ENCODE results near the gene SUSD6.

The SUSD6 gene

GRCh38 chr14:69651664-69652063, 40.3 kb downstream of the SUSD6 start:
- DNase-seq = no peak

- no peak for DNase-seq
Observed at GRCh38 chr14:69652942-69653684, 41.7 kb downstream of the SUSD6 start.

GRCh38 chr14:69654116-69654515, 42.7 kb downstream of the SUSD6 start:
- DNase-seq = no peak

GRCh38 chr14:69657950-69658355, 46.6 kb downstream of the SUSD6 start:
- DNase-seq = no peak

GRCh38 chr14:69658664-69659261, 47.4 kb downstream of the SUSD6 start:
- DNase-seq = no peak

- no peak for DNase-seq
Observed at GRCh38 chr14:69660344-69661193, 49.2 kb downstream of the SUSD6 start.

GRCh38 chr14:69661194-69661537, 49.8 kb downstream of the SUSD6 start:
- no peak for DNase-seq

- no peak for DNase-seq
Observed at GRCh38 chr14:69662636-69663299, 51.4 kb downstream of the SUSD6 start.

GRCh38 chr14:69663300-69663643, 51.9 kb downstream of the SUSD6 start:
- no peak for DNase-seq

GRCh38 chr14:69664265-69664664, 52.9 kb downstream of the SUSD6 start:
- no peak for DNase-seq

- no peak for DNase-seq
Observed at GRCh38 chr14:69664865-69665526, 53.6 kb downstream of the SUSD6 start.

- no peak for DNase-seq
Observed at GRCh38 chr14:69665631-69666030, 54.2 kb downstream of the SUSD6 start.

- DNase-seq = no peak
Observed at GRCh38 chr14:69666112-69666511, 54.7 kb downstream of the SUSD6 start.

- DNase-seq = no peak
Observed at GRCh38 chr14:69666690-69667211, 55.4 kb downstream of the SUSD6 start.

GRCh38 chr14:69667938-69668335, 56.5 kb downstream of the SUSD6 start:
- no peak for DNase-seq

GRCh38 chr14:69669375-69669774, 58.0 kb downstream of the SUSD6 start:
- DNase-seq = no peak

GRCh38 chr14:69670093-69670492, 58.7 kb downstream of the SUSD6 start:
- DNase-seq = no peak

GRCh38 chr14:69671365-69672030, 60.1 kb downstream of the SUSD6 start:
- no peak for DNase-seq

- no peak for DNase-seq
Observed at GRCh38 chr14:69672356-69672755, 61.0 kb downstream of the SUSD6 start.

GRCh38 chr14:69673104-69673503, 61.7 kb downstream of the SUSD6 start:
- DNase-seq = no peak

- DNase-seq = no peak
Observed at GRCh38 chr14:69673578-69674305, 62.3 kb downstream of the SUSD6 start.
